Erythroblast (primary cell): ENCODE results near the gene MAGOHB.
"Not testable (repeated sequence)": the region's sequence is repeated elsewhere in the genome, so short reads cannot be mapped to it uniquely, and the experiment has no call there.

ENCODE experiments used
- GATA1 ChIP-seq: IDR thresholded peaks from 2 replicates; pipeline ENCODE4 v1.6.1; 2011; ENCODE audit warnings: low read depth, mild to moderate bottlenecking, control low read depth, low read length, moderate library complexity
- POLR2A ChIP-seq: IDR thresholded peaks from 2 replicates; pipeline ENCODE4 v1.6.1; 2011; ENCODE audit warnings: mild to moderate bottlenecking, low read length

DNA sequence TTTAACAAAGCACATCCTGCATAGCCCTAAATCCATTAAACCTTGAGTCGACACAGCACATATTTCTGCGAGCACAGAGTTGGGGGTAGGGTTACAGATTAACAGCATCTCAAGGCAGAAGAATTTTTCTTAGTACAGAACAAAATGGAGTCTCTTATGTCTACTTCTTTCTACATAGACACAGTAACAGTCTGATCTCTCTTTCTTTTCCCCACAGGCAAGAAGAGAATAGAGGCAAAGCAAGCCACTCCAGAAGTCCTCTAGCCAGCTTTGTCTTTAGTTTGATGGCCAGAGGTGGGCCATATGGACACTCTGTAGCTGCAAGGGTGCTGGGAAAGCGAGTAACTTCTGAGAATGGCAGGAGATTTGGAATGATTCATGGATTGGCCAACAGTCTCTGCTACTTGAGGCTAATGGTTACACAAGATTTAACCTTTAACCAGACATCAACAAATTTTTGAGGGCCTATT is 41.4 kb downstream of the MAGOHB start:
- TF ChIP-seq POLR2A, GATA1: not testable (repeated sequence)
